Fibroblast of skin of scalp (primary cell): ENCODE measurements around the gene QPCT.
"Not testable (repeated sequence)": the region's sequence is repeated elsewhere in the genome, so short reads cannot be mapped to it uniquely, and the experiment has no call there.

ENCODE experiments used
- DNase-seq: peaks from one replicate; pipeline ENCODE4 v3.0.0-alpha.2; 2013

The QPCT gene

GRCh38 chr2:37391711-37392110 is 47.3 kb downstream of the QPCT start:
- DNase-seq, result no peak

DNA sequence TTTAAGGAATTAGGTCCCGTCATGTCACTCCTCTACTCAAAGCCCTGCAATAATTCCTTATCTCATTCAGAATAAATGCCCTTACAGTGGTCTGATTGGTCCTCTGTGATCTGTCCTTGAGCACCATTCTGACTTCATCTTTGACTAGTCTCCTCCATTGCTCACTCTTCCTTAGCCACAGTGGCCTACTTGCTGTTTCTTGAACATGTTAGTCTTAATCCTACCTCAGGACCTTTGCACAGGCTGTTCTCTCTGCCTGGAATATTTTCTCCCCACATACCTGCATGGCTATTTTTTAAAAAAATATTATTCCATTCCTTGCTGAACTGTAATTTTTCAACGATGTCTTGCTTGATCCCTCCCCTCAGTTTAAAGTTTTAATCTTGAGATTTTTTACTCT is 48.0 kb downstream of the QPCT start:
- DNase-seq, result no peak

DNA sequence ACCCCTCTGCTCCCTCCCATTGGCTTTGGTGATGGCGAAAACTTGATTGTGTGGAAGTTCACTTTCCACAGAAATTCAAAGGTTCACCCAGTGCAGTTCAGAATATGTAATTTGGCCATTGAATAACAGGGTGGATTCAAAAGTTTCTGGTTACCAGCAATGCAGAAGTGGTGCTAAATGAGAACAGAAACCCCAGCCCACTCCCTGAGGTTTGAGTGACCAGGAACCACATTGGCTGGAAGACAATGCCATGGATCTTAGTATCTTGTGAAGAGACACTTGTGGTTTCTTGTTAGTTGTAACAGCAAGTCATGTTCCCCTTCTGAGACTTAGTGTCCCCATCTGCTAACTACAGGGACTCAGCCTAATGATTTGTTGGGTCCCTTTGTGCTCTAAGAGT is 49.8 kb downstream of the QPCT start:
- no peak for DNase-seq

GRCh38 chr2:37394796-37395555 is 50.5 kb downstream of the QPCT start:
- DNase-seq, result no peak

- no peak for DNase-seq
These were observed 52.6 kb downstream of the QPCT start for GRCh38 chr2:37396890-37397565.

DNA sequence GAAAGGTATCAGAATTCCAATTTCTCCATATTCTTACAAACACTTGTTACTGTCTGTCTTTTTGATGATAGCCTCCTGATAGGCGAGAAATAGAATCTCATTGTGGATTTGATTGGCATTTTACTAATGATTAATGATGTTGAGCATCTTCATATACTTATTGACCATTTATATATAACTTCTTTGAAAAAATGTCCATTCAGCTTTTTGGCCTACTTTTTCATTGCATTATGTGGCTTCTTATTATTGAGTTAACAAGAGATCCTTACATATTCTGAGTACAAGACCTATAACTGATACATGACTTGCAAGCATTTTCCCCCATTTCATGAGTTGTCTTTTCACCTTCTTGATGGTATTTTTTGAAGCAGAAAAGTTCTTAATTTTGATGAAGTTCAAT is 54.6 kb downstream of the QPCT start:
- no peak for DNase-seq

DNA sequence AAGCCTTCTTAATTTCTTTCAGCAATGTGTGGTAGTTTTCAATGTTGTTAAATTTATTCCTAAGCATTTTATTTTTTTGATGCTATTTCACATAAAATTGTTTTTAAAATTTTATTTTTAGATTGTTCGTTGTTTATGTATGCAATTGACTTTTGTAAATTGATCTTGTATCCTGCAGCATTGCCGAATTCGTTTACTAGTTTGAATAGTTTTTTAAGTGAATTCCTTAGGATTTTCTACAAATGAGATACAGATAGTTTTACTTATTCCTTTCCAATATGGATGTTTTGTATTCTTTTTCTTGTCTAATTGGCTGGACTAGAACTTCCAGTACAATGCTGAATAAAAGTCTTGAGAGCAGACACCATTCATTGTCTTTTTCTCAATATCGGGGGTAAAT is 55.6 kb downstream of the QPCT start:
- no peak for DNase-seq

DNA sequence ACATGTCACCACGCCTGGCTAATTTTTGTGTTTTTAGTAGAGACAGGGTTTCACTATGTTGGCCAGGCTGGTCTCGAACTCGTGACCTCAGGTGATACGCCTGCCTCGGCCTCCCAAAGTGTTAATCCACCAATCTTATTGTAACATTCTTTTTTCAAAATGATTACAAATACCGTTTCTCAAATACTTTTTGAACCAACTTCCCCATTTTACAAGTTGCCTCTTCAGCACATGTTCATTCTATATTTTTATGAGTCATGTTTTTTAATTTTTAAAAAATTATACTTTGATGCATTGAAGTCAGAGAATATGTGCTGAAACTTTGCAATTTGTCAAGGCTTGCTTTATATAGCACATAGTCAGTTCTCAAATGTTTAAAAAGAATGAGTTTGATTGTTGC is 58.2 kb downstream of the QPCT start:
- DNase-seq, result no peak

DNA sequence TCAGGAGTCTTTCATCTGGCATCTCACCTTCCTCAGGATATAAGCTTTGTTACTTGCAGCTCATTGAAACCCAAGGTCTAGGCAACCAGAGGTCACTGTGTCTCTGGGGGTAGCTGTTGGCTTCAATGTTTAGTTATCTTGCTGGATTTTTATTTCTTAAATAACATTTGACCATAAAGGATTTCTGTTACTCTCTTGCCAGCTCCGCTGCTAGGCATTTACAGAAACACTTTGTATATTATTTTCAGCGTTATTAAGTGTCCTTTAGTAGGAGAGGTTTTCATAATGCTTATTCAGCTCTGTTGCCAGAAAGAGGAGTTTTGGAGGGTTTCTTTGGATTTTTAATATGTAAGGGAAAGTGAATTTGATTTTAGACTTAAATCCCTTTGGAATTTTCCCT is 61.4 kb downstream of the QPCT start:
- no peak for DNase-seq

GRCh38 chr2:37412231-37412630 is 67.8 kb downstream of the QPCT start:
- no peak for DNase-seq

DNA sequence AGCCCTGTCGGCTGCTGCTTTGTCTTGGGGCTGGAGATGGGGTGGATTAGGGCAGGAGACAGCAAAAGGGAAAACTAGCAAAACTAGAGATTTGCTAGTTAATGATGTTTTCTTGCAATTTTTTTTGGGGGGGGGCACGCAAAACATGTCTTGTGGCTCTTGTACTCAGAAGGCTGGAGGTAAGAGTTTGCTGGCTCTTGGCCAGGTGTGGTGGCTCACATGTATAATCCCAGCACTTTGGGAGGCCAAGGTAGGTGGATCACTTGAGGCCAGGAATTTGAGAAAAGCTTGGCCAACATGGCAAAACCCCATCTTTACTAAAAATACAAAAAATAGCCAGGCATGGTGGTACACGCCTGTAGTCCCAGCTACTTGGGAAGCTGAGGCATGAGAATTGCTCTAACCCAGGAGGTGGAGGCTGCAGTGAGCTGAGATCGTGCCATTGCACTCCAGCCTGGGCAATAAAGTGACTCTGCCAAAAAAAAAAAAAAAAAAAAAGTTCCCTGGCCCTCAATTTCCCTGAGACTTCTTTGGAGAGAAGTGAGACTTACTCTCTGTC is 69.6 kb downstream of the QPCT start:
- DNase-seq, result not testable (repeated sequence)

DNA sequence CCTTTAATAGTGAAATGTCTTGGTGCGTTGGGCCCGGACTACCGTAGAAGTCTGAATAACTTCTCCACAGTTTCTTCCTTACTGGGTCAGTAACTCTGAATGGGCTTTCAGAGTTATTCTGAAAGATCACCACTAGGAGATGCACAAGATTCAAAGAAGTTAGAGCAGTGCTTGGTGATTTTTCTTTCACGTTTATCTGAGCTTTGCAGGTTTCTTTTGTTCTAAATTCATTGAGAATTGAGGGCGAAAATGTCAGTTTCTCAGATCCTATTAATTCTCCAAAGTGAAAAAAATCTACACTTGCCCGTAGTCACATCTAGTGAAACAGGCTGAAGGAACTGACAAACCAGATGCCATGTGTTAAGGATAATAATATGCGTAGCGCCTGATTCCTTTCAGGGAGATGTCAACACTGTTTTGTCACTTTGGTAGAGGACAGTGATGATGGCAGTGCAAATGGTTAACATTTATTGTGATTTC is 70.1 kb downstream of the QPCT start:
- peak; percentile 80 for DNase-seq

GRCh38 chr2:37415128-37415820 is 70.8 kb downstream of the QPCT start:
- DNase-seq, result peak; percentile 74

DNA sequence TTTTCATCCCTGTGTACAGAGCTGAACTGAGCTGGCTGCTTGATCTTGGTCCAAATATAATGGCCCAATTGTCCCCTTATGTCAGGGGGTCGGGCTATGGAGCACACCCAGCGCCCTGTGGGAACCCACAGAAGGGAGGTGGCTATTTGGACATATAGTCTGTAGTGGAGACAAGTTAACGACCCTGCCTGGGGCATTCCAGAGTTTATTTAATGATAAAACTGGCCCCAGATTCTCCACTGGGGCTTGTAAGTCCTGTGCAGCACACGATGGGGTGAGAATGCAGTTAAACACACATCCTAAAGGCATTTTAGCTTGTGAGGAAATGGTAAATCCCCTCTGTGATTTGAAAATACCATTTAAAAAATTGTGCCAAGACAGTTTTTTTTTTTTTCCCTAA is 72.9 kb downstream of the QPCT start:
- peak; percentile 92 for DNase-seq

DNA sequence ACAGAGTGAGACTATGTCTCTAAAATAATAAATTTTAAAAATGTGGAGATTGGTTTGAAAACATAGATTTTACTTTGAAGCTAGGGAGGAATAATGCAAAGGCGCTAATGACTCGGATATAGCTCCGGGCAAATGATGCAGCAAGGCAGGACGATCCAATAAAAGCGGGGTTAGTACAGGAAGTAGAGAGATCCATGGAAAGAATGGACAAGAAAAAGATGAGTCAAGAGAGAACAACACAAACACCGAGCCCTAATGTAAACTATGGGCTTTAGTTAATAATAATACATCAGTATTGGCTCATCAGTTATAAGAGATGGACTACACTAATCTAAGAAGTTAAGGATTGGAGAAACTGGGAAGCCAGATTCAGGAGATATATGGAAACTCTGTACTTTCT is 74.5 kb downstream of the QPCT start:
- DNase-seq, result no peak

GRCh38 chr2:37421686-37422085 is 77.3 kb downstream of the QPCT start:
- DNase-seq, result no peak

- DNase-seq, result no peak
These were observed 78.4 kb downstream of the QPCT start for GRCh38 chr2:37422816-37423215.
